ENCODE data around the gene PARP8. TPM values are rescaled to one million over a fixed set of nuclear protein-coding genes. Genes with fewer than 3 reads are reported as not detected.

The PARP8 gene
- total and polyA plus RNA-seq, 9 of the 15 experiments (the other 6 are each of a cell fraction or from before 2014, with no cell fraction given), result 0.03 to 0.31 TPM; not detected in 7

GRCh38 chr5:50657044-50657443 is 9.4 kb upstream of the PARP8 start:
- no peak for FAIRE-seq

More at GRCh38 chr5:50657044-50657443, 9.4 kb upstream of the PARP8 start:
- ChIA-PET CTCF (ENCODE audit: low intra/inter-chr PET ratio) (no interaction called here), POLR2A (no interaction called here)
- in situ Hi-C loops (cut with MboI) (no loop called here), intact Hi-C loops (cut with micrococcal nuclease) (no loop called here)
- WGBS (ENCODE audit: insufficient coverage, low coverage, missing lambda C conversion rate), result 1% methylated on average over 5 of the region's 5 CpGs
- Histone ChIP-seq H3K9ac (ENCODE audit: insufficient read depth in 1 of 2, low read depth in 2 of 2, low read length in 2 of 2) (no peak overlapping the region), H3K4me2 (ENCODE audit: insufficient read depth, low read length) (no peak overlapping the region), H3K36me3 (ENCODE audit: control insufficient read depth, insufficient read depth, low read length) (no peaks in the 10 kb centered on the region), H4K20me1 (replicated peaks; ENCODE audit: control insufficient read depth, insufficient read depth, low read length) (no peaks in the 10 kb centered on the region), H2AFZ (ENCODE audit: low read depth, low read length) (no peak overlapping the region), H3K27me3 (ENCODE audit: control insufficient read depth in 2 of 2, insufficient read depth in 2 of 2, low read length in 2 of 2) (no peaks in the 10 kb centered on the region), H3K9me1 (ENCODE audit: control insufficient read depth, insufficient read depth, low read length) (no peaks in the 10 kb centered on the region), H3K79me2 (ENCODE audit: control insufficient read depth, insufficient read depth, low read length) (no peaks in the 10 kb centered on the region), H3K4me3 (no peak overlapping the region), H3K9me3 (replicated peaks; ENCODE audit: control insufficient read depth, insufficient read depth, low read depth, low read length) (no peaks in the 10 kb centered on the region), H3K27ac (ENCODE audit: extremely low read depth, low read depth, low read length) (no peak overlapping the region), H3K4me1 (replicated peaks in 1 of 2; ENCODE audit: control insufficient read depth in 2 of 2, insufficient read depth in 2 of 2, low read length in 2 of 2) (no peaks in the 10 kb centered on the region)
- no TSS peak for BruUV-seq (replicated peaks)
- TF ChIP-seq ZNF444 (CRISPR knock-in tag; IDR thresholded peaks at IDR 0.05) (no peak), SMAD1 (IDR thresholded peaks at IDR 0.05; ENCODE audit: low read depth, low read length, partially characterized antibody) (no peak), ZNF589 (CRISPR knock-in tag; IDR thresholded peaks at IDR 0.05; ENCODE audit: low read depth) (no peak), MYNN (IDR thresholded peaks at IDR 0.05) (no peak), MYNN (CRISPR knock-in tag; IDR thresholded peaks at IDR 0.05) (no peak), KLF1 (tag; IDR thresholded peaks at IDR 0.05) (no peak), PTBP1 (IDR thresholded peaks at IDR 0.05; ENCODE audit: low read depth, low read length) (no peak), ELK3 (CRISPR knock-in tag; IDR thresholded peaks at IDR 0.05) (no peak), POLR3G (IDR thresholded peaks at IDR 0.05; ENCODE audit: extremely low read depth, insufficient read length, insufficient replicate concordance) (no peak), PRMT5 (CRISPR knock-in tag; IDR thresholded peaks at IDR 0.05) (no peak), RUNX1 (IDR thresholded peaks at IDR 0.05; ENCODE audit: low read depth) (no peak), CEBPB (tag; IDR thresholded peaks at IDR 0.05) (no peak), HMG20A (CRISPR knock-in tag; conservative IDR thresholded peaks at IDR 0.05) (no peak), MCM7 (IDR thresholded peaks at IDR 0.05) (no peak), ATF4 (CRISPR knock-in tag; IDR thresholded peaks at IDR 0.05) (no peak), ZNF518B (CRISPR knock-in tag; IDR thresholded peaks at IDR 0.05) (no peak)
- ATAC-seq (no peak), DNase-seq (ENCODE audit: extremely low read depth in 1 of 4, low spot score in 3 of 4) (no peak)
